Stimulated activated CD8-positive, alpha-beta memory T cell treated with anti-CD3 and anti-CD28 coated beads, Interleukin-12 subunit alpha, Interleukin-12 subunit beta, amount 100 ng/mL, for 24 hours (primary cell): ENCODE data around the gene KDM2B.

Experiments used
- DNase-seq: peaks from one replicate; pipeline ENCODE4 v3.0.0-alpha.2; 2020; ENCODE audit errors: extremely low read depth

KDM2B gene

DNA sequence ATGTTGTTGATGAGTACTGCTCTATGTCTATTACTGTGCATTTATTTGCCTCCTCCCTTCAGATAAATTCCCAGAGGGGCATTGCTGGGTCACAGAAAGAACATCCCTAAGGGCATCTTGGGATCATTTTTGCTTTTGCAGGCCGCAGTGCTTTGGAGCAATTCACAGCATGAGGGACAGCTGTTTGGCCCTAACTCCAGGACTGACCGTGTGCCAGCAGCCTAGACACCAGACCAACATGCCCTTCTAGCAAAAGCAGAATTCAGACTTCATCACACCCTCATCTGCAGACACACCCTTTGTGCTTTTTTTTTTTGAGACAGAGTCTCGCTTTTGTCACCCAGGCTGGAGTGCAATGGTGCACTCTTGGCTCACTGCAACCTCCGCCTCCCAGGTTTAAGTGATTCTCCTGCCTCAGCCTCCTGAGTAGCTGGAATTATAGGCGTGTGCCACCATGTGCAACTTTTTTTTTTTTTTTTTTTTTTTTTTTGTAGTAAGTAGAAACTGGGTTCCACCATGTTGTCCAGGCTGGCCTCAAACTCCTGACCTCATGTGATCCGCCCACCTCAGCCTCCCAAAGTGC lies 149.9 kb downstream of the KDM2B start:
- DNase-seq, result no peak

DNA sequence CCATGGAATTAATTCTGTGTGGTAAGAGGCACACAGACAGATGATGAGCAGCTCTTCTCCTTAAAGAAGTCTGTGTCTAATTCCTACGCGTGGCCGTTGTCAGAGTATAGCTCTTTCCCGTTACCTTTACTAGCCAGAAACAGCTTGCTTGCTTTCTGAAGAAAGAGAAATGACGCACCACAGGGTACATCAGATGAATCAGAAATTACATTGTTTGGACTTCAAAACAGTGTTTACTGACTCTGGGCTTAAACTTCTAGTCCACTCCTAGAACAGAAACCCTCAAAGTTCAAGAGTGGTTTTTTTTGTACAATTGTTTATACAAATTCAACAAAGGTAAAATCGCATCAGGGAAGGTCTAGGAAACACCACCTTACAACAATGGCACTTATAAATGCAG lies 151.9 kb downstream of the KDM2B start:
- DNase-seq, result no peak

DNA sequence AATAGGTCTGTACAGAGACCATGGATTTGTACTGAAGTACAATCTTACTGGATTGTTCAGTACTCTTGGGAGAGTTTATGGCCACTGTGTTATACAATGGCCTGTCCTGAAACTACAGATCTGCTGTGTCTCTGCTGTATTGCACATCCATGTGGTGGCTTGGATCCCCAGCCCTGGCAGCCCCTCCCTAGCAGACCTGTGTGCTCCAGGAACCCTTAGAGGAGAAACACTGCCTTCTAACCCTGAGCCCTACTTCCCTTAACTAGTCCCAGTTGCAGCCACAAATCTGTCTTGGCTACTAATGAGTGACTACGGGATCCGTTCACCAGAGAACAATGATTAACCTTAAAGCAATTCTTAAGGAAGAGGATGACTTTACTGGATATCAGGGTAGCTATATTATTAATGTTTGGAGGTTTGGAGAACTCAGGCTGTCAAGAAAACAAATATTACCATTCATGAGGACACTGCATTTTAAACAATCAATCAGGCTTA lies 153.2 kb downstream of the KDM2B start:
- no peak for DNase-seq

- DNase-seq, result no peak
These were observed 156.2 kb downstream of the KDM2B start for GRCh38 chr12:121424624-121424975.

GRCh38 chr12:121423682-121424623 lies 156.9 kb downstream of the KDM2B start:
- no peak for DNase-seq

DNA sequence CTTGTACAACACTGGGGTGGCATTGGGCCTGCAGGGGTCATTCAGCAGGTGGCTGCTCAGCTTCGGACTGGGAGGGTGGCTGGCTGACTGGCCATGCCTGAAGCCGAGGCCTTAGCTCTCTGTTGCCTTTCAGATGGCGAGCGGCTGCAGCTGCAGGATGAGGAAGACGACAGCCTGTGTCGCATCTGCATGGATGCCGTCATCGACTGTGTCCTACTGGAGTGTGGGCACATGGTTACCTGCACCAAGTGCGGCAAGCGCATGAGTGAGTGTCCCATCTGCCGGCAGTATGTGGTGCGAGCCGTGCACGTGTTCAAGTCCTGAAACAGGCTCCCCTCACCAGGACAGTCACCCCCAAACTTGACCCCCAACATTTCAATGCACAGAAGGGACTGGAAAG lies 157.6 kb downstream of the KDM2B start:
- DNase-seq, result no peak

DNA sequence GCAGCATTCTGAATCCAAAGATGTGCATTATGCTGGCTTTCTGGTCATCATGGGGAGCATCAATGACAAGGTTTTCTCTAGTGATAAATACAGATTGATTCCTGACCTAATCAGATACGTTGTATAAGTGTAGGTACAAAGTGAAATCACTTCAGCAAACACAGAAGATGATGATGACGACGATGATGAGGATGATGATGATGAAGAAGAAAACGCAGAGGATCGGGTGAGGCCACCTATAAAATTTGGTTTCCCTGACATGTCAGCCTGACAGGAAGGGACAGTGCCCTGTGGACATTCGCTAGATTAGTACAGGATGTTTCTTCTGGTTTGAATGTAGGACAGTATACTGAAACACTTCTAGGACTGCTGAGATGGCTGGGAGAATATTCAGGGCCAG lies 160.7 kb downstream of the KDM2B start:
- no peak for DNase-seq

DNA sequence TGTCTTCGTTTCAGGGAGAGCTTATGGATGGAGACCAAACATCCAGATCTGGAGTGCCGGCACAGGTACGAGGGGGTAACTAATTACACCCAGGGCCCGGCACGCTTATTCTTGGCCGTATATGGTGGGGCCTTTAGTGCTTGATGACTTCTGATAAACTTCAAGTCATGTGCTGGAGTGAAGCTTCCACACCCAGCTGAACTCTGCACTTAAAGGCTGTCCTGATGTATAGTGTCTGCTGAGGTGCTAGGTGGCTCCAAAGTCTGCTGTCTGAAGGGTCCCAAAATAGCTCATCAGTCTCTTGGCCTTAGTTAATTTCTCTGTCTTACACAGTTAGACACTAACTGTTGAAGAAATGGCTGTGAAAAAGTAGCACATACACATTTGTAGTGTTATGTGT lies 163.0 kb downstream of the KDM2B start:
- DNase-seq, result no peak

DNA sequence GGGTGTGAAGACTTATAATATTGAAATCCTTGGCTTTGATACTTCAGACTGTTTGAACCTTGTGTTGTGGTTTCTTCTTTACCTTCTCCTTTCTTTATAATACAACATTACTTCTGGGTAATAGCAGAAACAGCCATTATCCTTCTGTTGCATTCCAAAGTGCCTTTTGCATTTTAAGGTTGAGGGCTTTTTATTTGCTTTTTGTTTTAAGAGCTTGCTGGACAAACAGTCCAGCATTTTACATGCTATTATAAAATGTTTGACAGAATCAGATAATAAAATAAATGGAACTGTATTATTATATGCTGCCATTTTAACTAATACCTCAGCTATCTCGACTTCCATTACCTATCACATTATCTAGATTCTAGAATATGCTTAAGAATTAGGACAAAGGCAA lies 166.9 kb downstream of the KDM2B start:
- no peak for DNase-seq

DNA sequence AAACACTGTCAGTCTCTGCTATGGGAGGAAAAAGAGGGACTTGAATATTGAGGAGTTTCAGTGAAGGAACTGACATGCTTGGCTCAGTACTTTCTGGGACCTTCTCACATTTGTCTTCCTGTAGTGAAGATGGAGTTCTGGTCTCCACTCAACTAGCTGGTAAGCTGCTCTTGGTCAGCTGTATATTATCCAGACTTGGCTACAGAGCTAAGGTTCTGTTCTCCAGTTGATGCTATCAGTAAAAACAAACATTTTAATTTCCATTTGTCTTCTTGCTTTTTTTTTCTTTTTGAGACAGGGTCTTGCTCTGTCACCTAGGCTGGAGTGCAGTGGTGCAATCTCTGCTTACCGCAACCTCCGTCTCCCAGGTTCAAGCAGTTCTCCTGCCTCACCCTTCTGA lies 175.6 kb downstream of the KDM2B start:
- DNase-seq, result no peak

- DNase-seq, result no peak
These were observed 176.1 kb downstream of the KDM2B start for GRCh38 chr12:121404734-121405133.

- no peak for DNase-seq
These were observed 177.1 kb downstream of the KDM2B start for GRCh38 chr12:121403721-121404120.

DNA sequence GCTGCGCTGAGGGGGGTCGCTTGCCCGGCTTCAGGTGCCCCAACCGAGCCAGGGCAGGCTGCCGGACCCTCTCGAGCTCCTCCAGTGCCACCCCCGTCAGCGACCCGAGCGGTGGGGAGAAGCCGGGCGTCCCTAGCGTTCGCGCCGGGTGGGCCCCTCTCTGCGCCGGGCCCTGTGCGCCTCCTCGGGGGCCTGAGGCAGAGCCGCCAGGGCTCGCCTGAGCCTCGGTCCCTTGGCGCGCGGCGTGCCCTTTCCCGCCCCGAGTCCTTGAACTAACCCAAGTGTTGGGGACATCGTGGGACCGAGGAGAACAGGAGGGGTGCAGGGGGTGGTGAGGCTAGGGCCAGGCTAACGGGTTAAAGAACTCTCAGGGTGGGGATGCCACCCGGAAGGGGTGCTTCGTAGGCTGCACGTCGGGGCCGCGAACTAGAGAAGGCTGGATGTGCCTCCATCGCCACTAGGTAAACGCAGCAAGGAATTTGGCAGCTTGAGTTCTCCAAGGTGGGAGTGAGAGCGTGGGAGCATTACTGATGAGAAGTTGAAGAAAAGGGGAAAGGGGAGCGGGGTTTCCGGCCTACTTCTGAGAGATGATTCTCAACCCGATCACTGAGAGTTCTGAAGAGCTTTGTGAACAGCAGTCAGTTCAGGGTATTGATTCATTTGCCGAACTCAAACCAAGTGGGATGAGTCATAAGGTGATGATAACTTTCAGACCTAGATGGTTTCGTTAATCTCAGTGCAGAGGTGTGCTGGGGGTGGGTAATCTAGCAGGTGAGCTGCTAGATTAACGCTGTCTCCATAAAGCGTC lies 180.3 kb downstream of the KDM2B start:
- DNase-seq, result no peak

- DNase-seq, result peak; percentile 97
These were observed 181.2 kb downstream of the KDM2B start, which contains the start of gene RNF34 for GRCh38 chr12:121399391-121400331. RNF34 (plus strand) TSS chr12:121400118; CDS start chr12:121400213, 95 bp downstream.

DNA sequence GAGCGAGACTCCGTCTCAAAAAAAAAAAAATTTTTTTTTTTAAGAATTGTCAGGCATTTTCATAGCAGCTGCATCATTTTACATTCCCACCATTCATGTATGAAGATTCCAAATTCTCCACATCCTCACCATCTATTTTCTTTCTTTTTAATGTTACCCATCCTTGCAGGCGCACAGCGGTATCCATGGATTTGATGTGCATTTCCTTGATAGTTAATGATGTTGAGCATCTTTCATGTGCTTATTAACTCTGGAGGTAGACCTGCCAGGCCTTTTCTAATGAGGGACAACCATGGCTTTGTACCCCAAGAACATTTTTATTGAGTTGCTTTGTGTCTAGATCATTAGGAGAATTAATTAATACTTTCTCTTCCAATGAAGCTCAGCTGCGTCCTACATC lies 182.5 kb downstream of the KDM2B start:
- DNase-seq, result no peak

GRCh38 chr12:121397521-121397920 lies 183.3 kb downstream of the KDM2B start:
- no peak for DNase-seq

- no peak for DNase-seq
These were observed 188.5 kb downstream of the KDM2B start for GRCh38 chr12:121392325-121392716.

- no peak for DNase-seq
These were observed 189.1 kb downstream of the KDM2B start for GRCh38 chr12:121391619-121392324.

GRCh38 chr12:121390856-121391255 lies 190.0 kb downstream of the KDM2B start:
- no peak for DNase-seq

DNA sequence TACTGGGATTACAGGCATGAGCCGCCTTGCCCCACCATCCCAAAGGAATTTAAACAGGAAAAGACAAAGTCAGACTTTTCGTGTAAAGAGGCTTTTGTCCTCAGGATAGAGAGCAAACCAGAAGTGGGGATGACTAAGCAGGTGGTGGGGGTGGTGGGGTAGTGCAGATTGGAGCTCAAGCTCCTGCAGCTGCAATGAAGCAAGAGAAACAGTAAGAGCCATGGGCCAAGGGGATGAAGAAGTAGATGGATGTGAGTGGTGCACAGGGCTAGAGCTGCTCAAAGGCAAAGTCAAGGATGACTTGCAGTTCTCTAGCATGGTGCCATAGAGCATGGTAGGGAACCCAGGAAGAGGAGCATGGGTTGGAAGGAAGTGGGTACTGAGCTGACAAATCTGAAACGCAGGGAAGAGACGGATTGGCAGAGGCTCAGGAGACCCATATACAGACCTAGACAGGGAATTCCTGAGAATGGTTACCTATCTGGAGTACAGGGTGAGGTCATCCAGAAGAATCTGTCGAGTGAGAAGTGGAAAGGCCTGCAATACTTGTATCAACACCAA lies 192.3 kb downstream of the KDM2B start:
- no peak for DNase-seq
